GM19238 (cell line): ENCODE measurements around the gene TMEM135.

Source experiments
- DNase-seq: peaks from one replicate; pipeline ENCODE4 v3.0.0; 2011; ENCODE audit warnings: low spot score; ENCODE audit not compliant: insufficient read length

Gene TMEM135

GRCh38 chr11:87352759-87353707 lies 315.3 kb downstream of the TMEM135 start:
- DNase-seq: peak; percentile 65

- no peak for DNase-seq
Observed at GRCh38 chr11:87353771-87354345, 316.1 kb downstream of the TMEM135 start.

DNA sequence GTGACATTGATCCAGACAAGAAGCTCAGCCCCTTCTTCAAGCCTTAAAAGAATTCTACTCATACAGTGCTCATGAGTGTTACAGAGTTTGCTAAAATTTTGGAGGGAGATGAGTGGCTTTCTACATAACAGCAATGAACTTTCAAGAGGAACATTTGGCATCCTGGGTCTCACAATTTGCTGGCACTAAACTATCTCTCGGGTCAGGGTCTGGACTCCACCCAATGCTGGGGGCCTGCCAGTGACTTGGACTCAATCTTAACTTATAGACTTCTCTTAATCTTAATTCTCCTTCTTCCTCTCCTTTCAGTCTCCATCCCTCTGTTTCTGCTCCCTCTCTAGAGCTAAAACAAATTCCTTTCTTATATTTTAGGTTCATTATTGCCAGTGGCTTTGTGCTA lies 317.9 kb downstream of the TMEM135 start:
- no peak for DNase-seq

GRCh38 chr11:87356428-87356827 lies 318.7 kb downstream of the TMEM135 start:
- no peak for DNase-seq

GRCh38 chr11:87358461-87358860 lies 320.7 kb downstream of the TMEM135 start:
- no peak for DNase-seq

DNA sequence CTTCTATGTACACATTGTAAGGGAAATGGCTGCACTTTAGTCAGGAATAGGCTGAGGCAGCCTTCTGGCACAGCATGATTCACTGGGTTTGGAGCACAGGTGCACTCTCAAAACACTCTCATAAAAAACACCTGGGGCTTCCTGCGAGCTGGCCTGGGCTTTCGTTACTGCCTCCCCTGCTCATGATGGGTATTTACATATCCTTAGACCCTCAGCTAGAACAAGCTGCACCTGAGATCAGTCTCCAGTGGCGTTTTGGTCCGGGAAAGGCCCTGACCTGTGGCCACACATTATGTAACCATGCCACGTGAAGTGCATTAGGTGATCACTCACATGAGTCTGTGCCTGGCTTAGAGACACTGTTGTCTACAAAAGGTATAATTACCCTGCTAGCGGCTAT lies 321.7 kb downstream of the TMEM135 start:
- DNase-seq: no peak

DNA sequence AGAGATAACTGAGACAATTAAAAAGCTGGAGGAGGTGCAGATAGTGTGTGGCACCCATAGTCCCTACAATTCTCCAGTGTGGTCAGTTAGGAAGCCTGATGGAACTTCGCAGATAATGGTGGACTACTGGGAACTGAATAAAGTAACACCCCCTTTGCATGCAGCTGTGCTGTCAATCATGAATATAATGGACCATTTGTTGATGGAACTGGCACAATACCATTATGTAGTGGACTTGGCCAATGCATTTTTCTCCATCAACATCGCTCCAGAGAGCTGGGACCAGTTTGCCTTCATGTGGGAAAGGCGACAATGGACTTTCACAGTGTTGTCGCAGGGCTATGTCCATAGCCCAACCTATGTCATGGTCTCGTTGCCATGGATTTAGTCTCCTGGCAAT lies 324.2 kb downstream of the TMEM135 start:
- no peak for DNase-seq

- no peak for DNase-seq
Observed at GRCh38 chr11:87366346-87366745, 328.6 kb downstream of the TMEM135 start.

GRCh38 chr11:87366763-87367405 lies 329.1 kb downstream of the TMEM135 start:
- no peak for DNase-seq

- no peak for DNase-seq
Observed at GRCh38 chr11:87368151-87368550, 330.4 kb downstream of the TMEM135 start.

DNA sequence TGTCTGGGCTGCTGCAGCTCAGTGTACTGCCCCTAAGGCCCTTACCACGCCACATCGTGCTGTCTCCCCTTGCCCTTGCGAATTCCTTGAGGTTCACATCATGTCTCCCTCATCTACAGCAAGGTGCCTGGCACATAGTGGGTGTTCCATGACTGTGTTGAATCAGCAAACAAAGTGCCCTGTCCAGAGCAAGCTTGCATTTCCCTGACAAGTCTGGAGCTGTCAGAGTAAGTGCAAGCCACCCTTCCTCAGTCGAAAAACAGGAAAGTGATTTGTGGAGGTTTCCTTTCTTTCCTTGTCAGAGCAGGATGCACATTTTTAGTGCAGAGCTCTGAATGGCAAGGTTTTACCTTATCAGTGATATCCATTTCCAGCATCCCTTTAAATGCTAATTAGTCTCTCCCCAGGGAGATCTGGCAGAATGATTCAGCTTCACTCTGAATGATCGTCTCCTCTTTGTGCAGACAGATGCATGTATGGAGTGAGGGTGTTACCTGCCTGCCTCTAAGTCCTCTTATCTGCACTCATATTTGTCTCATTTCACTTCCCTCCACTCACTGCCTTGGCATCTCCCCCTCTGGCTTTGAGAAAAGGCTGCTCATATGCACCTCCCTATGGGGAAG lies 331.2 kb downstream of the TMEM135 start:
- DNase-seq: no peak

GRCh38 chr11:87369888-87370287 lies 332.2 kb downstream of the TMEM135 start:
- no peak for DNase-seq

DNA sequence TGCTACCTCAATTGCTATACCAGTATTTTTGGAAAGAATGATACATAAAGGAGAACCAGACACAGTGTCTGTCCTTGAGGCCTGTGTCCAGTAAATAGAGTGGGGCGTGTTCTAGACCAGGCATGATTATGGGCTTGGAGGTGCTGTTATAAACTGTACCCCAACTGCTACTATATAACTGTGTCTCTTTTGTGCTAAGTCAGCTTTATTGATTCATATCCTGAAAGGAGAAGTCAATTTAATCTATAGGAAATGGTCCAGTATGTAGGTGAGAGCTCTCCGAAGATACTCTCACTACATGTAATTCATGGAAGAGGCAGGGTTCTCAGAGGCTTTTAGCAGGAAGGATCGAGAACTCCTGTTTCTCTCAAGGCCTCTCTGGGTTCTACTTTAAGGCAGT lies 334.3 kb downstream of the TMEM135 start:
- DNase-seq: no peak
